Stimulated activated CD8-positive, alpha-beta memory T cell treated with anti-CD3 and anti-CD28 coated beads, Interleukin-2, amount 100 ng/mL, for 1 hour (primary cell): ENCODE measurements around the gene GRWD1.
A peak's percentile ranks its signal among the peaks of the same experiment; 100 is the strongest.

ENCODE experiments used
- DNase-seq, 2 donors: peaks; one replicate each; pipeline ENCODE4 v3.0.0-alpha.2; 2020; ENCODE audit warnings: low read depth in 2 of 2

The GRWD1 gene

DNA sequence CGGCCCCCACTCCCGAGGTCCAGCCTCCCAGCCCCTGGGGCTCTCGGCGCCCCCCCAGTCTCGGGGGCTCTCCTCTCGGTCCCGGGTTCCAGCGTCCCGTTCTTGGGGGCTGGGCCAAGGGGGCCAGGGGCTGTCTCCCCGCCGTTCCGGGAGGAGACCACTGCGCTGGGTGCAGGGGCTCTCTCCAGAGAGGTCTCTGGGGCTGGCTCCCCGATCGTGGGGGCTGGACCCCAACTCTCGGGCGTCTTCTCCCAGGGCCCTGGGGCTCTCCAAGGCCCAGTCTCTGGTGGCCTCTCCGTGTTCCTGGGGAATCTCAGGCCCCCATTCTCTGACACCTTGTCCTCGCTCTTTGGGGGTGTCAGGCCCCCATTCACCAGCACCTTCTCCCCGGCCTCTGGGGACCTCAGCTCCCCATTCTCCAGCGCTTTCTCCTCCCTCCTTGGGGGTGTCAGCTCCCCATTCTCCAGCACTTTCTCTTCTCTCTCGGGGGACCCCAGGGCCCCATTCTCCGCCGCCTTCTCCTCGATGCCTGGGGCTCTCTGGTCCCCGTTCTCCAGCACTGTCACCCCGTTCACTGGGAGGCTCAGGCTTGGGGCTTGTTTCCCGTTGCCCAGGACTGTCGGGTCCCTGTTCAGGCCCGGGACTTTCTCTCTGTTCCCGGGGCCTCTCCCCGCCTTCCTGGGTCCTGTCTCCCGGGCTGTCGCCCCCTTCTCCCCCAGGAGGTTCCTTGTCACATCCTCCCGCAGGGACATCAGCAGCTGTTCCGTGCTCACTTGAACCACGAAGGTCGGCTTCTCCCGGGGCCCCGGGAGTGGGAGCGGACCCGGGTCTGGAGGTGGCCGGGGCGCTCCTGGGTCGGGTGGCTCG lies 52.2 kb downstream of the GRWD1 start:
- DNase-seq, result no peak

DNA sequence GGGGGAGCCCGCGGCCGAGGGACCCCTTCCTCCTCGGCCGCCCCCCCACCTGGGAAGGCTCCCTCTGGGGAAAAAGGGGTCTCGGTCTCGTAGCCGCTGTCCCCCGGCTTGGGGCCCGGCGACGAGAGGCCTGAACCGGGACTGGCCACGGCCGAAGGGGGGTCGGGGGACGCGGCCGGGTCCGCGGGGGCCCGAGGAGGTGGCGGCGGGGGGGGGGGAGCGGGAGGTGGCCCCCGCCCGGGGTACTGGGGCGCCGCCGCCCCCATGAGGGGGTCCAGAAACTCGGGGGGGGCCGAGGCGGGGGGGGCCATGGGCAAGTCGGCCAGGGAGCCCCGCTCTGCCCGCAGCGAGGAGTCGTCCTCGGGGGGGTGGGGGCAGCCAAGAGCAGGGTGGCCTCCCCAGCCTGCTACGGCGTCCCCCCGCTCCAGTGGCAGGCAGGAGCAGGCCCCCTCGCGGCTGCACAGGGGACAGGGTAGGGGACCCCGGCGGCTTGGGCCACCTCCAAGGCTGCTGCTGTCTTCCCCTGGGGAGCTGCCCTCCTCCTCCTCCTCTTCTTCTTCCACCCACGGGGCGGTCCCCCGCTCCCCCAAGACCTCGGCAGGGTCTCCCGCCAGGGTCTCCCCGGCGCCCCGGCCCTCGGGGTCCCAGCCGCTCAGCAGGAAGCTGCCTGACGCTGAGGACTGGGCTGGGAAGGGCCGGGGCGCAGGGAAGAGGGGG lies 53.0 kb downstream of the GRWD1 start:
- DNase-seq, result no peak

DNA sequence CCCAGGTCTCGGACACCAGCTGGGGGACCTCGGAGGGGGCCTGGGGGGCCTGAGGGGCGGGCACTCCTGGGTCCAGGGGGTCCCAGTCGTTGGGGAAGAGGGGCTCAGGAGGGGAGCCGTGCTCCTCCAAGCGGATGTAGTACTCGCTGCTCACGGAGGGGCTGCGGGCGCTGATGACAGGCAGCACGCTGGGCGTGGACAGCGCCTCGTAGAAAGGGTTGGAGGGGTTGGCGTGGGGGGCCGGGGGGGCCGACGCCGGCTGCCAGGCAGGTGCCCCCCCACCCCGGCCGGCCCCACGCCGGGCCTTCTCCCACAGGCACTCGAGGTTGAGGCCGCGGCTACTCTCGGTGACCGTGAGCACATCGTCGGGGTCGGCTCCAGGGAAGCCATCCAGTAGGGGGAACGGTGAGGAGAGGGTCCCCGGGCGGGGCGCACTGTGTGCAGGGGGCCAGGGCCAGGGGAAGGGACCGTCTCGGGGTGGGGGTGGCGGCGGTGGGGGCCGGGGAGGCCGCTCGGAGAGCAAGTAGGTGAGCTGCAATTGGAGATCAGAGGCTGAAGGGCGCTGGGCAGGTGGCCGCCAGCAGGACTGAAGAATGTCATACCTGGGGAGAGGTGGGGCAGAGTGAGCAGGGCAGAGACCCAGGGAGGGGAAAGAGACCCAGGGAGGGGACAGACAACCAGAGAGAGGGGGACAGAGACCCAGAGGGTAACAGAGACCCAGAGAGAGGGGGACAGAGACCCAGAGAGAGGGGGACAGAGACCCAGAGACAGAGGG lies 53.7 kb downstream of the GRWD1 start:
- DNase-seq, result no peak

DNA sequence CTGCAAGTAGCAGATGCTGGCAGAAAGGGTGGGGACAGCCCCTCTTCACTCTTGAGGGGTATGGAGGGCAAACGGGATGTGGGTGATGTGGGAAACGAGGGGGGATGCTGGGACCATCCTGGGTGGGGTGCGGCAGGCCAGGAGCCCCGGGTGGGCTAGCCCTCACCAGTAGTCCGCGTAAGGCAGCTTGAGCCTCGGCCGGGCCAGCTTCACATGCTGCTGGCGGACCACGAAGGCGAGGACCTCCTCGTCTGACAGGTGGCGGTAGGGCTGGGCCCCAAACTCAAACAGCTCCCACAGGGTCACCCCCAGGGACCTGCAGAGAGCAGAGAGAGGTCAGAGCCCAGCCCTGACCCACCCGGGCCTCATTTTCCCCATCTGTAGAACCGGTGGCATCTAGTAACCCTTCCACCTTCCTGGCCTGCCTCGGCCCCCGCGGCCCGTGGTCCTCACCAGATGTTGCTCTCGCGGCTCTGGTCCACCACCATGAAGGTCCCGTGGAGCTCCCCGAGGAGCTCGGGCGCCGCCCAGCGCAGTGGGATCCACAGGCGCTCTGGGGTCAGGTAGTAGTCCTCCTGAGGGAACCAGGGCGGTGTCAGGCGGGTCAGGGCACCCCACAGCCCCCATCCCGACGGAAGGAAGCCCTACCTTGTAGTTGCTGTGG lies 55.2 kb downstream of the GRWD1 start:
- DNase-seq, result no peak

DNA sequence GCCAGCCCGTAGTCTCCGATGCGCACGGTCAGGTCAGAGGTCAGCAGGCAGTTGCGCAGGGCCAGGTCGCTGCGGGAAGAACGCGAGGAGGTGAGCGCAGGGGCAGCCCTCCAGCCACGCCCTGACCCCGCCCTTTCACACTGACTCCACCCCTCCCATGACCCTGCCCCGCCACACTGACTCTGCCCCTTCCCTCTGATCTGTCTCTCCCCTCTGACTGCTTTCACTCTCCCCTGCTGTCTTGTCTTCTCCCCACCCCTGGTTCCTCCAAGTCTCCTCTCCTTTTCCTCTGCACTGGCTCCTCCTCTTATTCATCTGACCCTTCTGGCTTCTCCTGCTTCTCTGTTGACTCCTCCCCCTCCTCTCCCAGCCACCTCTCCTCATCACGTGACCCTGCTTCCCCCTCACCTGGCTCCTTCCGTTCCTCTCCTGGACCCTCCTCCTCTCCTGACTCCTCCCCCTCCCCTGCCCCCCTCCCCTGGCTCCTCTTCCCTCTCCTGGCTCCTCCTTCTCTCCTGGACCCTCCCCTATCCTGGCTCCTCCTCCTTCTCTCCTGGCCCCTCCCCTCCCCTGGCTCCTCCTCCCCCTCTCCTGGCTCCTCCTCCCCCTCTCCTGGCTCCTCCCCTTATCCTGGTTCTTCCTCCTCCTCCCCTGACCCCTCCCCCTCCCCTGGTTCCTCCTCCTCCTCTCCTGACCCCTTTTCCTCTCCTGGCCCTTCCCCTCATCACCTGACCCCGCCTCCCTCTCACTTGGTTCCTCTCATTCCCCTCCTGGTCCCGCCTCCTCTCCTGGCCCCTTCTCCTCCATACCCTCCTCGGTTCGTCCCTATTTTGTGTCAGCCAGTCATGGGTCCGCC lies 55.9 kb downstream of the GRWD1 start:
- no peak for DNase-seq

- DNase-seq, result peak in 1 of 2 donors; percentile 49
Measured at GRCh38 chr19:48502350-48503018, 56.7 kb downstream of the GRWD1 start.

DNA sequence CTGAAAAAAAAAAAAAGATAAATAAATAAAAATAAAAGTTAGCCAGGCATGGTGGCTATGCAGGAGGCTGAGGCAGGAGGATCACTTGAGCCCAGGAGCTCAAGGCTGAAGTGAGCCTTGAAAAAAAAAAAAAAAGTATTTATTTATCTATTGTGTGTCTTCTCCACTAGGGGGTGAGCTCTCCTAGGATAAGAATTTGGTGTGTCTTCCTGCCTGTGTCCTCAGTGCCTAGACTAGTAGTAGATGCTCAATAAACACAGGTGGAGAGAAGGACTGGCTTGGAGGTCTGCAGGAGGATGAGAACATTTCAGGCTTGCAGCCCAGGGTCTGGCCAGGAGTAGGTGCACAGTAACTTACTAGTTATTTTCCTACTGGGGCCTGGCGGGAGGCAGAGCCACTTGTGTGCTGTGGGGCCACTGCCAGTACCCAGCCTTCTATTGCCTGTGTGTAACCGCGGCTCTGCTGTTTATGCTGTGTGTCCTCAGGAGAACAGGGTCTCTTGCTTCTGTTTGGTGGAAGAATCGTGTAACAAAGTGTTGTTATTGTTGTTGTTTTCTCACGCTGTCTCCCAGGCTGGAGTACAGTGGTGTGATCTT lies 60.5 kb downstream of the GRWD1 start:
- no peak for DNase-seq
